T-helper 1 cell treated with Interleukin-12 subunit alpha and Interleukin-12 subunit beta and Interleukin-4 antibody, amounts not matched to agents 30 μg/mL and 1 μg/mL, for 36 hours (primary cell): ENCODE data around the gene GNB5.

Experiments used
- H3K27ac Mint-ChIP-seq: one replicate; pipeline ENCODE4 v1.8.0; 2021; ENCODE audit warnings: mild to moderate bottlenecking, mixed read lengths
- H3K27me3 Mint-ChIP-seq: one replicate; pipeline ENCODE4 v1.8.0; 2021; ENCODE audit warnings: low read depth, mixed read lengths
- H3K36me3 Mint-ChIP-seq: one replicate; pipeline ENCODE4 v1.8.0; 2021; ENCODE audit warnings: low read depth, mixed read lengths
- H3K4me1 Mint-ChIP-seq: one replicate; pipeline ENCODE4 v1.8.0; 2021; ENCODE audit warnings: low read depth, mixed read lengths
- H3K4me3 Mint-ChIP-seq: one replicate; pipeline ENCODE4 v1.8.0; 2021; ENCODE audit warnings: mild to moderate bottlenecking, moderate library complexity, mixed read lengths
- H3K9me3 Mint-ChIP-seq: one replicate; pipeline ENCODE4 v1.8.0; 2021; ENCODE audit warnings: mixed read lengths

GNB5 gene

DNA sequence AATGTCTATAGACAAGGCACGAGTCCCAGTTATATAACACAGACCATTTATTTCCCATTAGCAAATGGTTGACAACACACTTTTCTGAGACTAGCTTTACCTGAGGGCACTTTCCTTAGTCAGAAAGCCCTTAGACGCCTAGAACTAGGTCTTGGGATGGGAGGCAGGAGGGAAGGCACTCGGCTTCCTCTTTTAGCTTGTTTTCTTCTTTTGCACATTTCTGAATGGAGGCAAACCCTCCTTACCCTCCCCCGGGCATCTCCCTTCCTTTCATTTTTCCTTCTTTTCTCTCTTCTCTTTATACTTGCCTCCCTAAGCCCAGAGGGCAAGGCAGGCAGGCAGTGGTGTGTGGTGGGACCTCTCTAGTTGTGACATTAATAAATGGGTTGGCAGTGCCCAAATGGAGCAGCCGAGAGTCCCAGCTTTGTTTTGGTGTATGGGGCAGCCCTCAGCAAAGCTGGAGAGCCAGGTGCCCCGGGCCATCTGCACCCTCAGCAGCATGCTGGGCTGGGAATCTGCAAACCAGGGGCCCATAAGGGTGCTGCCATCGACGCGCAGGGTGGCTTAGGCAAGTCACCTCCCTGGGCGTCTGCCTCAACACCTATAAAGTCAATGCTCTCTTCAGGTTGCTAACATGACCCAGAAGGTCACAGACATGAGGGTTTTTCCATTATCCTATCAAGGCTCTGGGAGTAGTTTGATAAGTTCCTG lies 57.5 kb downstream of the GNB5 start:
- peaks cover 2% of the 10 kb centered on the region for H3K4me1 Mint-ChIP-seq
- no peak overlapping the region for H3K4me3 Mint-ChIP-seq
- H3K27me3 Mint-ChIP-seq, result no peaks in the 10 kb centered on the region
- H3K27ac Mint-ChIP-seq, result no peak overlapping the region
- no peaks in the 10 kb centered on the region for H3K9me3 Mint-ChIP-seq
- H3K36me3 Mint-ChIP-seq, result peaks cover 12% of the 10 kb centered on the region

DNA sequence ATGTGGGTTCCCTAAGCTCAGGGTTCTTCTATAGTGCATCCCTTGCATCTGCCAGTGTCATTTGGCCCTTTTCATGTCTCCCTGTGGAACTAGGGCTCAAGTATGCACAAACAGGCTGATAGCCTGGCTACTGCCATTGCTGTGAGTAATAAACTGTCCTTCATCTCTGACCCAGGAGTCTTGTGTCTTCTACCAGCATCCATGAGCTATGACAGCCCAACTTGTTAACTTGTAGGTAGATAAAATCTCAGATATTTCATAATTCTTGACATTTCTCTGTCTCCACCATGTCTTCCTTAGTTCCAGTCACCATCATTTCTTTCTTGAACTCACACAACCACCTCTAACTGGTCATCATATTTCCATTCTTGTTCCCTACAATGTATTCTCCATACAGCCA lies 59.1 kb downstream of the GNB5 start:
- Mint-ChIP-seq H3K36me3 (peaks cover 15% of the 10 kb centered on the region), H3K9me3 (no peaks in the 10 kb centered on the region), H3K4me3 (no peak overlapping the region), H3K4me1 (peaks cover 2% of the 10 kb centered on the region), H3K27me3 (no peaks in the 10 kb centered on the region), H3K27ac (no peak overlapping the region)

- Mint-ChIP-seq H3K4me3 (no peak overlapping the region), H3K27me3 (no peaks in the 10 kb centered on the region), H3K4me1 (no peaks in the 10 kb centered on the region), H3K36me3 (peaks cover 16% of the 10 kb centered on the region), H3K27ac (no peak overlapping the region), H3K9me3 (no peaks in the 10 kb centered on the region)
Measured at GRCh38 chr15:52128568-52128967, 62.6 kb downstream of the GNB5 start.

GRCh38 chr15:52124270-52124880 lies 66.8 kb downstream of the GNB5 start:
- Mint-ChIP-seq H3K27ac (no peak overlapping the region), H3K4me1 (no peaks in the 10 kb centered on the region), H3K27me3 (no peaks in the 10 kb centered on the region), H3K9me3 (no peaks in the 10 kb centered on the region), H3K36me3 (peaks cover 8% of the 10 kb centered on the region), H3K4me3 (no peak overlapping the region)

DNA sequence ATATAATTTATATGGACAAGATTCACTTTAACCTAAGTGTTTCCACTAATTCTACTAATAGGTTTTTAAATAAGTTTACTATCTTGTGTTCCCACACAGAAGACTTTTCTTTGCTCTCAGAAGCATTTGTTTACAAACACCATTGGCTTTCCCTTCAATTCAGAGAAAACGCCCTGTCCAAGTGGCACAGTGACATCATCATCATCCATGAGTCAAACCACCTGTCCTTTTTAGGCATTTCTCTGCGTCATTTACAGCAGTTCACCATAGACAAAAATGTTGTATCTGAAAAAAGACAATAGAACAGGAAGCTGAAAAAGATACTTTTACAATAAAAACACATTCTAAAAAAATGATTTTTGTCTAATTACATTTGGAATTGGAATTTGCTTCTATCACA lies 69.3 kb downstream of the GNB5 start:
- Mint-ChIP-seq H3K4me1 (no peaks in the 10 kb centered on the region), H3K9me3 (no peaks in the 10 kb centered on the region), H3K27ac (no peak overlapping the region), H3K4me3 (no peak overlapping the region), H3K36me3 (peaks cover 5% of the 10 kb centered on the region), H3K27me3 (no peaks in the 10 kb centered on the region)

DNA sequence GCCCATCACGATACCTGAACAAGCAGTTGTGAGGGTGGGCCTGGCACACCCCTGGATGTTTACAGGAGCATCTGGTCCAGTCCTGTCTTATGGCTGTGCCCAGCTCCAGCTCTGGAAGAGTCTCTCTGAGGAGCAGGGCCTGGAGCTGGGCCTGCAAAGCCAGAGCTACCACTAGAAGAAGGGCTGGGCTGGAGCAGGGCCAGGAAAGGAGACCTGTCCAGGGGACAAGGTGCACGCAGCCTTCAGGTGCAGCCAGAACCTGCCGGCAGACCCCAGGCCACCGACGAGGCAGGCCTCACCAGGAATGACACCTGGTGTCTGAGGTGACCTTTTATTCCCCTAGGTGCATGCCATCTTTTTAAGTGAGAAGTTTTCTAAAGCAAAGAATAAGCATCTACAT lies 70.2 kb downstream of the GNB5 start:
- Mint-ChIP-seq H3K27me3 (no peaks in the 10 kb centered on the region), H3K4me1 (peaks cover 3% of the 10 kb centered on the region), H3K9me3 (no peaks in the 10 kb centered on the region), H3K36me3 (peaks cover 5% of the 10 kb centered on the region), H3K4me3 (no peak overlapping the region), H3K27ac (no peak overlapping the region)

- H3K4me3 Mint-ChIP-seq, result no peak overlapping the region
- no peak overlapping the region for H3K27ac Mint-ChIP-seq
- no peaks in the 10 kb centered on the region for H3K9me3 Mint-ChIP-seq
- peaks cover 5% of the 10 kb centered on the region for H3K36me3 Mint-ChIP-seq
- no peaks in the 10 kb centered on the region for H3K27me3 Mint-ChIP-seq
- H3K4me1 Mint-ChIP-seq, result peaks cover 3% of the 10 kb centered on the region
Measured at GRCh38 chr15:52120488-52120887, 70.7 kb downstream of the GNB5 start.

- no peaks in the 10 kb centered on the region for H3K9me3 Mint-ChIP-seq
- H3K36me3 Mint-ChIP-seq, result peaks cover 3% of the 10 kb centered on the region
- peaks cover 5% of the 10 kb centered on the region for H3K27me3 Mint-ChIP-seq
- H3K4me3 Mint-ChIP-seq, result no peak overlapping the region
- H3K4me1 Mint-ChIP-seq, result peaks cover 3% of the 10 kb centered on the region
- no peak overlapping the region for H3K27ac Mint-ChIP-seq
Measured at GRCh38 chr15:52118969-52119749, 72.0 kb downstream of the GNB5 start.

- Mint-ChIP-seq H3K9me3 (no peaks in the 10 kb centered on the region), H3K4me1 (peaks cover 3% of the 10 kb centered on the region), H3K36me3 (no peaks in the 10 kb centered on the region), H3K4me3 (no peak overlapping the region), H3K27me3 (peaks cover 16% of the 10 kb centered on the region), H3K27ac (no peak overlapping the region)
Measured at GRCh38 chr15:52117549-52117948, 73.6 kb downstream of the GNB5 start.

DNA sequence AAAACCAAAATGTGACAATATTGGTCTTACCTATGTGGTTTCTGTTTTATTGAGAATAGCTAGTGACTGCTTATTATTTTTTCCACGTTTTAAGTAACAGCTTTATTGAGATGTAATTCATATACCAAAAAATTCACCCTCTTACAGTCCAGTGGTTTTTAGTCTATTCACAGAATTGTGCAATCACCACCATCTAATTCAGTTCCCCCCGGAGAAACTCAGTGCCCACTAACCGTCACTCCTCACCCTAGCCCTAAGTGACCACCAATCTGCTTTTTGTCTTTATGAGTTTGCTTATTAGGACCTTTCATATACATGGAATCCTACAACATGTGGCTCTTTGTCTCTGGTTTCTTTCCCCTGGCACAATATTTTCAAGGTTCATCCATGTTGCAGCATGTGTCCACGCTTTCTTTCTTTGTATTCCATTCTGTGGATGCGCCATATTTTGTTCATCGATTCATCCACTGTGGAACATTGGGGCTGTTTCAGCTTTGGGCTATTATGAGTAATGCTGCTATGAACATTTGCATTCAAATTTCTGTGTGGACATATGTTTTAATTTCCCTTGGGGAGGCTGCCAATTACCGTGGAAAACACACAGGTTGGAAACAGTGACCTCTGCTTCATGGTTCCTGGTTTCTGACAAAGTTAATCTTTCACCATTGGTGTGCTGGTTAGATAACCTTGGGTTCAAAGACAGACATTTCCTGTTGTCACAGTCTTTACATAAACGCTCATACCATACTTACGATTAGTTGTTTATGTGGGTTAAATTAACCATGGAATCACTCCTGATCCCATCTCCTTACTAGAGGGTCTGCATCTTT lies 75.4 kb downstream of the GNB5 start:
- no peaks in the 10 kb centered on the region for H3K36me3 Mint-ChIP-seq

GRCh38 chr15:52114261-52115055 lies 76.7 kb downstream of the GNB5 start:
- Mint-ChIP-seq H3K4me1 (peaks cover 3% of the 10 kb centered on the region), H3K36me3 (no peaks in the 10 kb centered on the region), H3K4me3 (no peak overlapping the region), H3K9me3 (no peaks in the 10 kb centered on the region), H3K27me3 (peaks cover 35% of the 10 kb centered on the region), H3K27ac (no peak overlapping the region)

More for the DNA sequence above, 75.4 kb downstream of the GNB5 start:
- H3K27me3 Mint-ChIP-seq, result peaks cover 25% of the 10 kb centered on the region
- H3K9me3 Mint-ChIP-seq, result no peaks in the 10 kb centered on the region
- no peak overlapping the region for H3K4me3 Mint-ChIP-seq
- peaks cover 3% of the 10 kb centered on the region for H3K4me1 Mint-ChIP-seq
- H3K27ac Mint-ChIP-seq, result no peak overlapping the region

- H3K27ac Mint-ChIP-seq, result no peak overlapping the region
- H3K4me1 Mint-ChIP-seq, result peaks cover 3% of the 10 kb centered on the region
- H3K27me3 Mint-ChIP-seq, result peaks cover 39% of the 10 kb centered on the region
- no peak overlapping the region for H3K4me3 Mint-ChIP-seq
- no peaks in the 10 kb centered on the region for H3K36me3 Mint-ChIP-seq
- no peaks in the 10 kb centered on the region for H3K9me3 Mint-ChIP-seq
Measured at GRCh38 chr15:52113708-52114107, 77.5 kb downstream of the GNB5 start.

GRCh38 chr15:52113235-52113634 lies 78.0 kb downstream of the GNB5 start:
- H3K9me3 Mint-ChIP-seq, result no peaks in the 10 kb centered on the region
- no peaks in the 10 kb centered on the region for H3K36me3 Mint-ChIP-seq
- H3K4me3 Mint-ChIP-seq, result peak overlapping the region; percentile 14
- peaks cover 3% of the 10 kb centered on the region for H3K4me1 Mint-ChIP-seq
- H3K27ac Mint-ChIP-seq, result no peak overlapping the region
- peaks cover 40% of the 10 kb centered on the region for H3K27me3 Mint-ChIP-seq
